ENCODE data around the gene IFI44L.

GRCh38 chr1:78599294-78599693, 21.0 kb upstream of the IFI44L start:
- no peak for TF ChIP-seq SIN3A (IDR thresholded peaks at IDR 0.05; ENCODE audit: borderline replicate concordance, insufficient read depth, low read length)
- TF ChIP-seq POLR2AphosphoS5 (IDR thresholded peaks at IDR 0.05; ENCODE audit: low read depth, low read length) = no peak
